Effector CD8-positive, alpha-beta T cell (primary cell): ENCODE measurements around the gene SIK3.
A peak's percentile ranks its signal among the peaks of the same experiment; 100 is the strongest.
"Not testable (repeated sequence)": the region's sequence is repeated elsewhere in the genome, so short reads cannot be mapped to it uniquely, and the experiment has no call there.

Experiments used
- DNase-seq: peaks from one replicate; lab custom pipeline; 2025; lab: John Stamatoyannopoulos, UW
- total RNA-seq, 4 experiments: gene quantifications; one replicate each; lab custom pipeline; 2026; lab: John Stamatoyannopoulos, UW

The SIK3 gene
- 112 to 136 (median 123) reads per million in 4 experiments for total RNA-seq

DNA sequence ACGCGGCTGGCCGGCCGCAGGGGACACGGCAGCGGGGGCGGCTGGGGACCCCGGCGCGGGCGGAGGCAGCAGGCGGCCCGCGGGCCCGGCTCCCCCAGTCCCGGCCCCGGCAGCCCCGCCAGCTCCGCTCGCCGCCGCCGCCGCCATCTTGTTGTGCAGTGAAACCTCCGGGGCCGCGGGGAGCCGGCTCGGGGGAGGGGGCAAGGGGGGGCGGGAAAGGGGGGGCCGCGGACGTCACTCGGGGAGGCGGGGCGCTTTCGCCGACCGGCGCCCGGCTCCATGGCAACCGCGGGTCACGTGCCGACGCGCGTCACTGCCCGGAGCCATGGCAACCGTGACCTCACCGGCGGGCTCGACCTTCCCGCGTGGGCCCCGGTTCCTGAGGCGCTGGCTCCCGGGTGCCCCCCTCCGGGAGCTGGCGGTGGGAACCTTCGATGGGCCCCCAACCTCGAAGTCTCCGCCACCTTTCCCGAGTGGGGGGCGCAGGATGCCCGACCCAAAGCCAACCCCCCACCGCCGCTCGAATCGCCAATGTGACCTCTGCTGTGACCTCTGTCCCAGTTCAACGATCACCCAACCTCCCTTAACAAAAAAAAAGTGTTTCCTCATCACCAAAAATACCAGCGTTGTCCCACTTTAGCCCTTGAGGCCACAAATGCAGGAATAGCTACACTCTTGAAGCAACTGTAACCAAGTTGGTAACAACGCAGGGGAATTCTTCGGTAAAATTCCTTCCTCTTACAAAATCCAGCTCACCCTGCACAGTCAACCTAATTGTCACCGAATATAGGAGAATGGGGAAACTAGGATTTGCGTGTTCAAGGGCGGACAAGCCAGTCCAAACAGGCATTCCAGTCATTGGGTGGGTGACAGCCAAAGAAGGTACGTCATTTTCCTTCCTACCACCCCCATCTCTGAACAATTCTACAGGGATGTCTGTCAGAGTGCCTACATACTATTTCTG is at the start of gene SIK3:
TSS of gene SIK3 (minus strand) at position 160 of the 964 bp plus-strand sequence. CDS start at position 147, 13 bp downstream.
- peak; percentile 90 for DNase-seq

GRCh38 chr11:117146521-117146920 is 48.3 kb upstream of the SIK3 start:
- no peak for DNase-seq

DNA sequence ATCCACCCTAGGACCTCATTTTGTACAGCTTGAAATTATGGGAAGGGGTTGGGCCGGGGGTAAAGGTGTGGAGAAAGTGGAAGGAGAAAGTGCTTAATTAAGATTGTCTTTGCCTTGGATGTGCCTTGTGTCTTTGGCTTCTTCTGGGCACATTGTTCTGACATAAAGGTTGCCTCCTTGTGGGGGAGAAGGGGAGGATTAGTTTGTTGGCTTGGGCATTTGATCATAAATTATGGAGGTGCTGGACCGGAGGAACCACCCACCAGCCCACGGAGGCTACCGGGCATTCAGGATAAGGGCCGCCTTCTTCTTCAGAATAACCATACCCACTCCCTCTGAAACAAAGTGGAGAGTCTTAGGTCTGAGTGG is 47.1 kb upstream of the SIK3 start:
- DNase-seq: no peak

DNA sequence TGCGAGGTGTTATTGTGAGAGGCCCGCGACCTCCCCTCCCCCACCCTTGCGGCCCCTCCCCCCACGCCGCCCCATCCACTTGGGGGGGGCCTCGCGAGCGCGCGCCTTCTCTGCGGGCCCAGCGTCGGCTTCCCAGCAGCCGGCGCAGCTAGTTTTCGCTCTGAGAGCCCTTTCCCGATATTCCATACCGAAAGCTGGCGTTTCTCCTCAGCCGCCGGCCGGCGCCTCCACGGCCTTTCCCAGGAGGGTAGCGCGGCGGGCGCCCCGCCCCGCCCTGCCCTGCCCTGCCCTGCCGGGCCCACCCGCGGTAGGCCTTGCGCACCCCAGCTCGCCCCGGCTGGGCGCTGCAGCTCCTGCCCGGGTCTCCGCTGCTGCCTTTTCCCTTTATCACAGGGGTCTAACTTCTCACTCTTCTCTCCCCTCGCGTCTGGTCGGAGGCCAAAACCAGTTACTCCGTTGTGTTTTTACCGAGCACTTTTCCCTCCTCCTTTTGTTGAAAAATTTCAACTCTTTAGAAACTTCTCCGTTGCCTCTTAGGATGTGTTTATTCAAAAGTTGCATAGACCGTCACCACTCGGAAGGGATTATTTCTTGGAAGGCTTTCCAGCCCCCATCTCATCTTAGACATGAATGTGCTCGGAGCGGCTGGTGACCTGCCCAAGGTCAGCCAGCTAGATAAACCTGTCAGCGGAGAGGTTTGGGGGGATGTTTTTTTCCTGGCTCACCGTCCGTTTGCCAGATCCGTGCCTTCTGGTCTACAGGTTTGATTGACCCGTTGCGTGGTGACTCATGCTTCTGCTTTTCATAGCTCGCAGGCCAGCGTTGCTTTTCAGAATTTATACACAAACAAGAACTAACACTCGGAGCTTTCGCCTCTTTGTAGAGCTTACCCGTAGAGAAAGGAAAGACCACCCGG is 46.5 kb upstream of the SIK3 start:
- peak; percentile 47 for DNase-seq

DNA sequence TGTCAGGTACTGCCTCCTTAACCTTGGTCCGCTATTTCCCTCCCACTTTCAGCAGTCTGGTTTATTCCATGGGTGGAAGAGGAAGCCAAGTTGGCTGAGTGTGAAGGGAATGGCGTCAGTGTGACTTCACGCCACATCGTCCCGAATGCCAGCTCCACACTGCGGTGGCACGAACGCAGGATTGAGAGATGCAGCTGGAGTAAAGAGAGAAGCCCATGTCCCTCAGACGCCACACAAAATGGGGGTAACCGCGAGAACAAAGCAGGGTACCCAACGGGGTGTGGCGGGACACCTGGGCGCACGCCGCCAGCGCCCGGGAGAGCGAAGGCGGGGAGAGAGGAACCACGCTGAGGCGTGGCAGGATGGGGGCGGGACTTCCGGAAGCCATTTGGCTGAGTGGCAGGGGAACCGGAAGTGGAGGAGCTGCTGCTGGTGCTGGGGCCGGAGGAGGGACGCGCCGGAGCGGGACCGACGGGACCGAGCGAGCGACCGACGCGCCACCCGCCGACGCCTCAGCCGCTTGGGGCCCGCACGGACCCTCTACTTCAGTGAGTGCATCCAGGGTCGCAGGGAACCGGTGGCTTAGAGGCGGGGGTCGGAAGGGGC is 45.7 kb upstream of the SIK3 start, which contains the start of gene PAFAH1B2:
TSS of gene PAFAH1B2 (plus strand) at position 417 of the 606 bp plus-strand sequence. CDS start 8,161 bp downstream, outside the sequence.
- DNase-seq: peak; percentile 87

DNA sequence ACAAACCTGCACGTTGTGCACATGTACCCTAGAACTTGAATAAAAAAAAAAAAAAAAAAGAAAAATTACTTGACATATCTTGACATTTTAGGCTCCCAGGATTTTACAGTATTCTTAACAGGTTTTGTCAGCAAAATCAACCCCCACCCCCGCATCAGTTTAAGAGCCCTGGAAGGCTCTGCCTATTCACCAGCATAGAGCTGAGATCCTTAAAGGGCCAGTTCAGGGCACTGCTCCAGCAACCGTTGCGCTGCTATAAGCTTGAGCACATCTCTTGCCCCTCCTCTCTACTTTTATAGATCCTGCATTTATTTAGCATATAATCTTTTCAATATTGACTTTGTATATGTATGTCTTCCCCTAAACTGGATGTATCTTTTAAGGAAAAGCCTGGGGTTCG is 45.2 kb upstream of the SIK3 start:
- no peak for DNase-seq

DNA sequence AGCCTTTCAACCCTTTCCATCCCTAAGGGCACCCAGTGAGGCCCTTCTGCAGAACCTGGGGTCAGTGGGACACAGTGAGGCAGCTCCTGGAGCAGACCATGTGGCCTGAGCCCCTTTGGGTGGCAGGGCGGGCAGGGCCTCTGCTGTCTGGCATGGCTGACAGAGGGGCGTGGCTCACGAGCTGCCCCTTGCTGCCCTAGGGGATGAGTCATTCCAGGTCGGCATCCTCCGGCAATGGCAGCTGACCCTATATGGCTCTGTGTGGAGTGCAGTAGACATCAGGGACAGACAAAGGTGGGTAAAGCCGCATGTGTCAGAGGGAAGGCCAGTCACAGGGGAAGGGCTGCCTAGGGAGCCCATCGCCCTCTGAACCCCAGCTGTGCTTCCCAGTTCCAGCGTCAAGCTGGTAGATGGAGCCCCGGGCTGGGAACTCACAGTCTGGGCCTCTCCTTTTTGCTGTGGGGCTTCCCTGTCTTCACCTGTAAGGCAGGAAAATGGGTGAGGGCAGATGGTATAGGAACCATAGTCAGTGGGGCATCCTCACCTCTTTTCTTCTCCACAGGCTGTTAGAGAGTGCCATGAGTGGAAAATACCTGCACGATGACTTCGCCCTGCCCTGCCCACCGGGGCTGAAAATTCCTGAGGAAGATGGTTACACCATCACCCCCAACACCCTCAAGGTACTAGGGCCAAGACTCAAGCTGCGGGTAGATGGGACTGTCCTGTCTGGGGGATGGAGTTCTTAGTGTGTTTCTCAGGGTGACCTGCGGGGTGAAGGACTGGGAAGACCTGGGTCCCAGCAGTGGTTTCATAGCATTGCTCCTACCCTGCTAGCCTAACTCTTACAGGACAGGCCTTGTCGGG is 39.2 kb upstream of the SIK3 start:
- DNase-seq: not testable (repeated sequence)

DNA sequence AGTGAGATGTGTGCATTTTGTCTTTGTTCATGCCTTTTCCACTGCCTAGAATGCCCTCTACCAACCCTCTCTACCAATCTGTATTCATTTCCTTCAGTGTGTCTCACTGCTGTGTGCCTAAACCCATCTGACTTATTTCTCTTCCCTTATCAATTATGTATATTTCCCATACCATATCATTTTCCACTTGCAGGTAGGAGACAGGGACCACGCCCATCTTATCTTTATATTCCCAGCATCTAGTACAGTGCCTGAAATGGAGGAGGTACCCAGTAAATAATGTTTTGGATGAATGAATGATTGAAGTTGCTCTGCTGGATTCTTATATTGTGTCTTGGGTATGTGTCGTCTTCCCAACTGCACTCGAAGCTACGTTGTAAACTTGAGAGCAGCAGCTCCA is 36.8 kb upstream of the SIK3 start:
- not testable (repeated sequence) for DNase-seq

DNA sequence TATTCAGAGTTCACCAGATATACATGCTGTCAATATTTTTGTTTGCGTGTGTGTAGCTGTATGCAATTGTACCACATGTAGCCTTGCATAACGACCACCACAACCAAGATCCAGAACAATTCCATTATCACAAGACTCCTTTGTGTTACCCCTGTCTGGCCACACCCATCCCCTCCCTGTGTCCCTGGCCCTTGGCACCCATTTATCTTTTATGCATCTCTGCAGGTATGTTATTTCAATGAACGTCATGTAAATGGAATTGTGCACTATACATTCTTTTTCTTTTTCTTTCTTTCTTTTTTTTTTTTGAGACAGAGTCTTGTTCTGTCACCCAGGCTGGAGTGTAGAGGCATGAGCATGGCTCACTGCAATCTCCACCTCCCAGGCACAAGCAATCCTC is 36.2 kb upstream of the SIK3 start:
- DNase-seq: no peak

- DNase-seq: no peak
Measured at GRCh38 chr11:117130879-117131278, 32.7 kb upstream of the SIK3 start.

DNA sequence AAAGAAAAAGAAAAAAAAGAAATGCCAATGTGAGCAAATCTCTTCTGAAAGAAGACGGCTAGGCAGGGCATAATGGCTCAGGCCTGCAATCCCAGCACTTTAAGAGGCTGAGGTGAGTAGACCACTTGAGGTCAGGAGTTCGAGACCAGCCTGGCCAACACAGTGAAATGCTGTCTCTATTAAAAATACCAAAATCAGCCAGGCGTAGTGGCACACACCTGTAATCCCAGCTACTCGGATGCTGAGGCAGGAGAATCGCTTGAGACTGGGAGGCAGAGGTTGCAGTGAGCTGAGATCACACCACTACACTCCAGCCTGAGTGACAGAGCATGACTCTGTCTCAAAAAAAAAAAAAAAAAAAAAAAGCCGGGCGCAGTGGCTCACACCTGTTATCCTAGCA is 32.2 kb upstream of the SIK3 start:
- not testable (repeated sequence) for DNase-seq

DNA sequence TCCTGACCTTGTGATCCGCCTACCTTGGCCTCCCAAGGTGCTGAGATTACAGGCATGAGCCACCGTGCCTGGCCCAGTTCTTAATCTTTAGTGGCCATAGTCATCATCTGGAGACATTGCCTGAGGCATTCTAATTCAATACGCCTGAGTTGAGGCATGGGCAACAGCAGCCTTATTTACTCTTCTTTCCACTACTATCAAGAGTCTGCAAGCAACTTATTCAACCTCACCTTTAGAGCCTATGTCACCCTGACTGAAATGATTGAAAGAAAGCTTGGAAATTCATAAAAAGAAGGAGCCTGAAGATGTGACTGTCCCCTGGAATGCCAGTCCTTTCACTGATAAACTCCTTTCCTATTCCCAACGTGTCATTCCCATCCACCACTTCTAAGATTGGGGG is 30.1 kb upstream of the SIK3 start:
- DNase-seq: no peak

- no peak for DNase-seq
Measured at GRCh38 chr11:117127171-117127901, 29.1 kb upstream of the SIK3 start.

DNA sequence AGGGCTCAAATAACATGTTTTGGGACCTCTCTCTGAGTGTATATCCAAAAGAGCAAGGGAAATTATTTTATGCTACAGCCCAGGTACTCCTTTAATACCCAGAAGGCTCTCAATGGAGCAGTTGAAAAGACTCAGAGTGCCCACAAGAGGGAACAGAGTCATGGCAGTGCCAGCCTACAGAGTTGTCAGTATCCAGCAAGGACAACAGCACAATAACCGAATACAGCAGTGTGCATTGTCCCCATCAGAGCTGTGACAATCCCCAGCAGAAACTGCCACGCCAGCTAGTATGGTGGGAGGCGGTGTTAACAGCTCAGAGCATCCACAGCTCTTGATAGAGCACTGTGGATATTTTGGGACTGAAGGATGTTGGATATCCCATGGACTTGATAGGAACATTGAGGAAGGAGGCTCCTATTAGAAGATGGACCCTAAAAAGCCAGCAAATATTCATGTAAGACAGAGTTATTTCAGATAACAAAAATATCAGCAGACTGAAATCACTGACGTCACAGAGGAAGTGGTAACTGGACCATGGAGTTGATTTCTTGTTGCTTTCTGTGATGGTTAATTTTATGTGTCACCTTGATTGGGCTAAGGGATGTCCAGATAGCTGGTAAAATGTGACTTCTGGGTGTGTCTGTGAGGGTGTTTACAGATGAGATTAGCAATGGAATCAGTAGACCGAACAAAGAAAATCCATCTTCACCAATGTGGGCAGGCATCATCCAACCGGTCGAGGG is 28.2 kb upstream of the SIK3 start:
- no peak for DNase-seq

- no peak for DNase-seq
Measured at GRCh38 chr11:117122556-117122955, 24.3 kb upstream of the SIK3 start.

- DNase-seq: no peak
Measured at GRCh38 chr11:117121176-117121575, 22.9 kb upstream of the SIK3 start.

GRCh38 chr11:117117681-117118080 is 19.5 kb upstream of the SIK3 start:
- DNase-seq: no peak

DNA sequence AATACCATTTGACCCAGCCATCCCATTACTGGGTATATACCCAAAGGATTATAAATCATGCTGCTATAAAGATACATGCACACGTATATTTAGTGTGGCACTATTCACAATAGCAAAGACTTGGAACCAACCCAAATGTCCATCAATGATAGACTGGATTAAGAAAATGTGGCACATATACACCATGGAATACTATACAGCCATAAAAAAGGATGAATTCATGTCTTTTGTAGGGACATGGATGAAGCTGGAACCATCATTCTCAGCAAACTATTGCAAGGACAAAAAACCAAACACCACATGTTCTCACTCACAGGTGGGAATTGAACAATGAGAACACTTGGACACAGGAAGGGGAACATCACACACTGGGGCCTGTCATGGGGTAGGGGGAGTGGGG is 14.7 kb upstream of the SIK3 start:
- not testable (repeated sequence) for DNase-seq

DNA sequence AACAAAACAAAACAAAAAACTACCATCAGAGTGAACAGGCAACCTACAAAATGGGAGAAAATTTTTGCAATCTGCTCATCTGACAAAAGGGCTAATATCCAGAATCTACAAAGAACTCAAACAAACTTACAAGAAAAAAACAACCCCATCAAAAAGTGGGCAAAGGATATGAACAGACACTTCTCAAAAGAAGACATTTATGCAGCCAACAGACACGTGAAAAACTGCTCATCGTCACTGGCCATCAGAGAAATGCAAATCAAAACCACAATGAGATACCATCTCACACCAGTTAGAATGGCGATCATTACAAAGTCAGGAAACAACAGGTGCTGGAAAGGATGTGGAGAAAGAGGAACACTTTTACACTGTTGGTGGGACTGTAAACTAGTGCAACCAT is 14.3 kb upstream of the SIK3 start:
- not testable (repeated sequence) for DNase-seq
